ENCODE data around the gene GFOD2. TPM values are rescaled to one million over a fixed set of nuclear protein-coding genes. Genes with fewer than 3 reads are reported as not detected.
"Not testable (repeated sequence)": the region's sequence is repeated elsewhere in the genome, so short reads cannot be mapped to it uniquely, and the experiment has no call there.

Gene GFOD2, protein sequence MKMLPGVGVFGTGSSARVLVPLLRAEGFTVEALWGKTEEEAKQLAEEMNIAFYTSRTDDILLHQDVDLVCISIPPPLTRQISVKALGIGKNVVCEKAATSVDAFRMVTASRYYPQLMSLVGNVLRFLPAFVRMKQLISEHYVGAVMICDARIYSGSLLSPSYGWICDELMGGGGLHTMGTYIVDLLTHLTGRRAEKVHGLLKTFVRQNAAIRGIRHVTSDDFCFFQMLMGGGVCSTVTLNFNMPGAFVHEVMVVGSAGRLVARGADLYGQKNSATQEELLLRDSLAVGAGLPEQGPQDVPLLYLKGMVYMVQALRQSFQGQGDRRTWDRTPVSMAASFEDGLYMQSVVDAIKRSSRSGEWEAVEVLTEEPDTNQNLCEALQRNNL
- total RNA-seq, result 10.7 TPM
- long read RNA-seq, full-length matches to known transcripts, result 10 of 16 reads
- long read RNA-seq, partial matches to known transcripts, result 0 of 16 reads
- long read RNA-seq, other reads (novel, unspliced or antisense), result 6 of 16 reads

DNA sequence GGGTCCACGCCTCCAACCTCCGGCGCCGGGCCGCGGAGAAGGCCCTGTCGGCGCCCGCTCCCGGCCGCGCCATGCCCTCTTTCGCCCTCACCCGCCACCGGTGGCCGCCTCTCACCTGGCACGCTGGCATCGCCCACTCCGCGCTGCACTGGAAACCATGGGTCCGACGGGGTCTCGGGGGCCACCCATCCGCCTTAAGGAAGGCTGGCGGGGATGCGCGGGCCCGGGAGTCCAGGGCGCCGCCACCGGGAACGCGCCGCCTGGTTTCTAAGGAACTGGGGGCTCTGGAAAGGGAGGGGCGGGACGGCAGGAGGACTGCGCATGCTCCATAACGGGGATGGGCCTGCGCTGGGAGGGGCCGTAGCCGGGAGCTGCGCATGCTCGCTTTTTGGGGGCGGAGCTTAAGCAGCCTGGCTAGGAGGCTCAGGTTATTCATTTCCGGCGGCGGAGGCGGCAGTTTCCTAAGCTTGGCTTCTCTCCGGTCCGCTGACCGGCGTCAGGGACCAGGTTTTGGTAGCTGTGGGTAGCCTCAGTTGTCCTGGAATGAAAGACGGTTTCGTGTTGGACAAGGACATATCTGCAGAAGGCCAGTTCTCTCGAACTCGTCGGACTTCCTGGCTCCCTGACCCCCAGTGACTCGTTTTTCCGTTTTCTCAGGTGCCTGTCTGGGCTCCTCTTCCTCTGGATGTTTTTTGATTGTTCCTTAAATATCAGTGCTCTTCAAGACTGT lies at the start of gene GFOD2:
TSS of gene GFOD2 (minus strand) at position 269 of the 730 bp plus-strand sequence. CDS start 33,601 bp downstream, outside the sequence.
- DNase-seq (ENCODE audit: low spot score), result peak; percentile 99
- intact Hi-C loops (cut with DNase I), result loop anchor here (5.0 kb wide), 1 partner anchor 47 kb away; no protein-coding TSS in a partner anchor

DNA sequence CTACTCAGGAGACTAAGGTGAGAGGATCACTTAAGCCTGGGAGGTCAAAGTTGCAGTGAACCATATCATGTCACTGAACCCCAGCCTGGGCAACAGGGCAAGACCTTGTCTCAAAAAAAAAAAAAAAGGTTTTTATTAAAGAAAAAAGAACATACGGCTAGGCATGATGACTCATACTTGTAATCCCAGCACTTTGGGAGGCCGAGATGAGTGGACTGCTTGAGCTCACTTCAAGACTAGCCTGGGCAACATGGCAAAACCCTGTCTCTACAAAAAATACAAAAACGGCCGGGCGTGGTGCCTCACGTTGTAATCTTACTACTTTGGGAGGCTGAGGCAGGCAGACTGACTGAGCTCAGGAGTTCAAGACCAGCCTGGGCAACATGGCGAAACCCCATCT lies 48.8 kb upstream of the GFOD2 start:
- DNase-seq (ENCODE audit: low spot score), result no peak
- intact Hi-C loops (cut with DNase I), result no loop called here

DNA sequence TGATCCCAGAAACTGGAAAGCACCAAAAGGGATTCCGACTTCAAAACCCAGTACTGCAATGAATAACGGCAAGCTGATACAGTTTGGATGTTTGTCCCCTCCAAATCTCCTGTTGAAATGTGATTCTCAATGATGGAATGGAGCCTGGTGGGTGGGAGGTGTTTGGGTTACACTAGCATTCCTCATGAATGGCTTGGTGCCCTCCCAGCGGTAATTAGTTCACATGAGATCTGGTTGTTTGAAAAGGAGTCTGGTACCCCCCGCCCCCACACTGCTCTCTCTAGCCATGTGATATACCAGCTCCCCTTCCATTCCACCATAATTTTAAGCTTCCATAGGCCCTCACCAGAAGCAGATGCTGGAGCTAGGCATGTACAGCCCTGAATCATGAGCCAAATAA lies 47.2 kb upstream of the GFOD2 start:
- intact Hi-C loops (cut with DNase I), result no loop called here

DNA sequence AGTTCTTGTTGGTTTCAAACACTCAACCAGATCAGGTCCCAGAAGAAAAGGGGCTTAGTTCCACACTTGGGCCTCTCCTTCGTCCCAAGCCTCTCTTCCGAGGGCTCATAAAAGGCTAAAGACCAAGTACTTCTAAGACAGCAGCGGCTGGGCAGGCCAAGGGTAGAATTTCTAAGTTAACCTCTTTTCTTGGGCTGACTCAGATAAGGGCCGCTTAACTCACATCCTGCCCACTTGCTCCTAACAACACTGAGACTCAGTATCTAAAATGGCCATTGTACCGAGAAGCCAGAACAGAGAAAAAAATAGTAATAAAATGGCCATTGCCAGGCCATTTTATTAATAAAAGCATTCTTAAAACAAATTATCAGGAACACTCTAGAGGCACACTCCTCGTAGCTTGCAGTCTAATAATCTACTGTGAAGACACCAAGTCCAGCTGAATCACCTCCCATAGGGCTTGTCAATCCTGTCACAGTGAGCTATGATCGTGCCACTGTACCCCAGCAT lies 45.1 kb upstream of the GFOD2 start:
- intact Hi-C loops (cut with DNase I), result no loop called here
- DNase-seq (ENCODE audit: low spot score), result no peak

More for the DNA sequence above, 47.2 kb upstream of the GFOD2 start:
- DNase-seq (ENCODE audit: low spot score), result no peak

DNA sequence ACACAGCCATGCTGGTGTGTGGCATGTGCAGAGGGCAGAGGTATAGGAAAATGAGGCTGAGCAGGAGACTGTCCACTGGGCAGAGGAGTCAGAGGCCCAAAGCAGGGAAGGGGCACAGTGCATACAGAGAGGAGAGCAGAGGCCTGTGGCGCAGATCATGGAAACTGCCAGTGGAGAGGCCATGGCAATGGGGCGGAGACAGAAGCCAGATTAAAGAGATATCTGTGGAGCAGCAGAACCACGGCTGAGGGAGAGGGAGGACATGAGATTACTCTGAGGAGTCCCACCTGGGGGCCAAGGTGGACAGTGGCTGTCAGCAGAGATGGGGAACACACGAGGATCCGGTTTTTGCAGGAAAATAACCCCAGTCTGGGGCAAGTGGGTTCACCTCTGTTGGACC lies 44.0 kb upstream of the GFOD2 start:
- intact Hi-C loops (cut with DNase I), result no loop called here
- DNase-seq (ENCODE audit: low spot score), result no peak

DNA sequence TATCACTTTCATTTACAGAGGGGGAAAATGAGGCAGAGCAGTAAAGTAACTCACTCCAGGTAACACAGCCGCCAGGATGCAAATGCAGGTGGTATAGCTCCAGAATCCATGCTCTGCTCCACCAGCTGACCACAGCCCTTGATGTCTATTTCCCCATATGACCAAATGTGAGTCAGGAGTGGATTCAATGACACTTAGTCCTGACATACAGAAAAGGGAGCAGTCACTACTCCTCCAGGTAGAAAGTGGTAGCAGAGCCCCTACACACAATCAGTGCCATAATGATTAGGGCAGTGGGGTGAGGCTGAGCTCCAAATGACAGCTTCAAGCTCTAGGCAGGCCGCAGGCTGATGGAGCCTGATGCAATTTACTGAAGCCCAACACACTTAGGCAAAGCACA lies 43.3 kb upstream of the GFOD2 start:
- intact Hi-C loops (cut with DNase I), result no loop called here
- no peak for DNase-seq (ENCODE audit: low spot score)

DNA sequence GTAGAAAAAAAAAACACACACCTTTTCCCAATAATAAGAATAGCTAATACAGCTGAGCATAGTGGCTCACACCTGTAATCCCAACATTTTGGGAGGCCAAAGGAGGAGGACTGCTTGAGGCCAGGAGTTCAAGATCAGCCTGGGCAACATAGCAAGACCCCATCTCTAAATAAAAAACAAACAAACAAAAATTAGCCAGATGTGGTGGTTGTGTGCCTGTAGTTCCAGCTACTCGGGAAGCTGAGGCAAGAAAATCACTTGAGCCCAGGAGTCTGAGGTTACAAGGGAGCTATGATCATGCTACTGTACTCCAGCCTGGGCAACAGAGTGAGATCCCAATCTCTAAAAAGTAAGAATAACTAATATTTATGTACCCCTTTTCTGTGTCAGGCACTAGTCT lies 42.8 kb upstream of the GFOD2 start:
- intact Hi-C loops (cut with DNase I), result no loop called here
- DNase-seq (ENCODE audit: low spot score), result no peak

DNA sequence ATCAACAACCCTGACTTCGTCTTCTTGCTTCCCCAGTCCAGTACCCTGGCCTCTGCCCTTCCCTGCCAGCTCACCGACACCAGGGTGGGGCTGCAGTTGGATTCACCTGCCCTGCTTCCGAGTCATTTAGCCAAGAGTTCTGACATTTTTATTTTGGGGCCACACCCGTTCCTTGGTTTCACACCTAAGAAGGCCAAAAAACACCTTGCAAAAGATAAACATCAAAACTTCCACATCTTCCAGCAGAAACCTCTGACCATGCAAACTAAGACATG lies 41.8 kb upstream of the GFOD2 start:
- no peak for DNase-seq (ENCODE audit: low spot score)
- intact Hi-C loops (cut with DNase I), result no loop called here

DNA sequence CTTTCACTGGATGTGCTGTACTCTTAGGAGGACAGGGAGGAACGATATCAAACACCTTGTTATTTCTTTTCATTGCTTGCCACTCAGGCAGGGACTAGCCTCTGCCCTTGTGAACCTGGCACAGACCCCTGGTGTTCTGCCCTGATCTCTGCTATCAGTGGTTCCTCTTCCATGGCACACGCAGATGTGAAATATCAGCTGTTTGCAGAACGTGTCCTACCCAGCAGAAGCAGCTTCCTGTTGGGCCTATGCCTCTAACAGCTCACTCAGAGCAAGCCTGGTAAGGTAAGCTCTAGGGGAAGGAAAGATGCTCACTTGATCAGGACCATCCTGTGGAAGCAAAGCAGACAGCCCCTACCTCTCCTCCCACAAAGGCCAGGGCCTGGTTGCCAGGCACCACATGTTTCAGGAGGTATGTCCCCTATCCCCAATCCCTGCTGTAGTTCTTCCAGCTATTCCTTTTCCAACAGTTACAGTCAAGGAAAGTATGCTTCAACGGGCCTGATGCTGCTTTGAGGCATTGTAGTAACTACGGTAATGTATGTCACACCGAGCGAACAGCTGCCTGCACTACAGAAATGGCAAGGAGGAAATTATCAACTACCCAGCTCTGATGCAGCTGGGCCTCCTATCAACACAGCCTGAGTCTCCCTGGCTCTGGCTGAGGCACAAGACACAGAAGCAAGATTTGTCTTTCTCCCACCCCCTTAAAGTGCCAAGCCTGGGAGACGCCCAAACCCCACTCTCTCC lies 41.3 kb upstream of the GFOD2 start:
- no peak for DNase-seq (ENCODE audit: low spot score)
- intact Hi-C loops (cut with DNase I), result no loop called here

DNA sequence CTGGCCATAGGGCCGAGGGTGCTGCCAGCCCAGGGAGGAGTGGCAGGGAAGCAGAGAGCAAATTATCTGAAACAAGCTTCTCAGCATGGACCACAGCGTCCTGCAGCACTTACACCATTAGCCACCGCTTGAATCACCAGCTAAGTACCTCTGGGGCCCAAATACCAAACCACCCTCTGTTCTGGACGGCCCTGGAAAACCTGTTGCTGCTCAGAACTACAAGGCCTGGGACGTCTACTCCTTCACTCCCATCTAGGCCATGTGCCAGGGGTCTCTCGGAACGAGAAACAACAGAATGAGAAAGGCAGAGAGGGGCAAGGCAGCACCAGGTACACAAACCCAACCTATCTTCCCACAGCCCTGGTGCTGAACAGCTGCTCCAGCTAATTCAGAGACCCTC lies 39.9 kb upstream of the GFOD2 start:
- intact Hi-C loops (cut with DNase I), result no loop called here
- no peak for DNase-seq (ENCODE audit: low spot score)

DNA sequence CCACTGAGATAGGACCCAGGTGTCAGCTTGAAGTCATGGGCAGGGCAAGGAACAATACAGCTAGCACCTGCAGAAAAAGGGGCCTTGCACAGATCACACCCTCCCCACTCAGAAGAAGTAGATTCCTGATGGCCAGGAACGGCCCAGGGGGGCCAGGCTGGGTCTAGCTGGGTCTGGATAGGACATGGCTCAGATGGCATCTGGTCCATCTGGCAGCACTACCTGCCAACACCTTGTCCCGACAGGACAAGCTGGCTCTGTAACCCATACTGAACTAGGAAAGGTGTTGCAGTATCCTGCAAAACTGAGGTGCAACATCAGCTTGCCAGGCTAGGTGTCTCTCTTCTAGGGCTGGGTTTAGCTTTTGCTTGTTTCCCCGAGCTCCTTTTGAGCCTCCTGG lies 38.9 kb upstream of the GFOD2 start:
- no peak for DNase-seq (ENCODE audit: low spot score)
- intact Hi-C loops (cut with DNase I), result no loop called here

DNA sequence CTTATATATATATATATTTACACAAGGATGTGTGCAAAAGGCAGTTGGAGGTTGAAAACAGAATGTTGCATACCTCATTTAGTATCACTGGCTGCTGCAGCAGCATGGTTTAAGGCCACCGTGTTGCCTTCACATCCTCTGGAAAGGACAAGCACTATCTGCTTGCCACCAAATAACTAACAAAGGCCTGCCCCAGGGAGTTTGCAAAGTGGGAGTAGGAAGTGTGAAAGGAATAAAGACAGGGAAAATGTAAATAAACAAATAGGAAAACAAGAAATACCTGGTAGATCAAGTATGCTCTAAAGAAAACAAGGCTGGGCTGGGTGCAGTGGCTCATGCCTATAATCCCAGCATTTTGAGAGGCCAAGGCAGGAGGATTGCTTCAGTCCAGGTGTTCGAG lies 33.5 kb upstream of the GFOD2 start:
- DNase-seq (ENCODE audit: low spot score), result no peak
- intact Hi-C loops (cut with DNase I), result no loop called here

DNA sequence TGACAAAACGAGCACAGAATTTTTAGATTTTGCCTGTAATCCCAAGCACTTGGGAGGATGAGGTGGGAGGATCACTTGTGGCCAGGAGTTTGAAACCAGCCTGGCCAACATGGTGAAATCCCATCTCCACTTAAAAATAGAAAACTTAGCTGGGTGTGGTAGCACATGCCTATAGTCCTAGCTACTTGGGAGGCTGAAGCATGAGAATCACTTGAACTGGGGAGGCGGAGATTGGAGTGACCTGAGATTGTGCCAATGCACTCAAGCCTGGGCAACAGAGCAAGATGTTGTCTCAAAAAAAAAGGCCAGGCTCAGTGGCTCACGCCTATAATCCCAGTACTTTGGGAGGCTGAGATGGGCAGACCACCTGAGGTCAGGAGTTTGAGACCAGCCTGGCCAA lies 32.2 kb upstream of the GFOD2 start:
- intact Hi-C loops (cut with DNase I); DNase-seq (ENCODE audit: low spot score): not testable (repeated sequence)

DNA sequence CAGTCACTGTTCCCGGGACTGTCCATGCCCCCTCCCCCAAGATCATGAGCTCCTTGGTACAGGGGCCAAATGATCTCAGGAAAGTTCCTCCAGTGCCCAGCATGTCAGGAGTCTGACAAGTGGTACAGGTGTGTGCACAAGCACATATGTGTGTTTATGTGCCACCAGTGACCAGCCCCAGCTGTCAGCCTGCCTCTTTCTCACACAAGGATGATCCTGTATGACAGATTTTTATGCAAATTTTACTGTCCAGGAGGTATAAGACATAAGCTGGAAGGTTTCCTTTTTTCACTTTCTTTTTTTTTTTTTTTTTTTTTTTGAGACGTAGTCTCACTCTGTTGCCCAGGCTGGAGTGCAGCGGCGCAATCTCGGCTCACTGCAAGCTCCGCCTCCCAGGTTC lies 31.4 kb upstream of the GFOD2 start:
- intact Hi-C loops (cut with DNase I), result no loop called here
- DNase-seq (ENCODE audit: low spot score), result no peak

DNA sequence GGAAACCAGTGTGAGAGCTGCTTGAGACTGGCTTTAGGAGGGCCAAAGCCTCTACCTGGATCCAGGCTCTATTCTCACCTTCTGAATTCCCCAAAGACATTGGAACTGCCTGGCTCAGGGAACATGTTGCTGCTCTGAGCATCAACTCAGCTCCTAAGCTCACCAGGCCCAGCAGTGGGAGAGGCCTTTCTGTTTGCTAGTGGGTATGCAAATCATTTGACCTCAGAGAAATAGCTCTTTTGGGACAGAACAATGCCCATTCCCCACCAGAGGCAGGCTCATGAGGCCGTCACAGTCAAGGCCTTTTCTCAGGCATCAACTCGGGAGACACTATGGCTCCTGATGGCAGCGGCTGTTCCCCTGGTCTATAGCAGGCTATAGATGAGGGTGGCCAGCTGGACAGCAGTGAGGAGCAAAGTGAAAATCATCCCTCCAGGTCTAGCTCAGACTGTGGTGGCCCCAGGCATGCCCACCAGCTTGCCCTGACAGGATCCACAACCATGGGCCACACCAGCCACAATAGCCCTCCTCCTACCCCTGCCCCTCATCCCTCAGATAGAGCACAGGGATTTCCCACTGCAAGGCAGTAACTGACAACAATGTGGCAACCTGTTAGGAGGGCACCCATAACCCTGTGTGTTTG lies 30.4 kb upstream of the GFOD2 start:
- intact Hi-C loops (cut with DNase I), result no loop called here
- no peak for DNase-seq (ENCODE audit: low spot score)

DNA sequence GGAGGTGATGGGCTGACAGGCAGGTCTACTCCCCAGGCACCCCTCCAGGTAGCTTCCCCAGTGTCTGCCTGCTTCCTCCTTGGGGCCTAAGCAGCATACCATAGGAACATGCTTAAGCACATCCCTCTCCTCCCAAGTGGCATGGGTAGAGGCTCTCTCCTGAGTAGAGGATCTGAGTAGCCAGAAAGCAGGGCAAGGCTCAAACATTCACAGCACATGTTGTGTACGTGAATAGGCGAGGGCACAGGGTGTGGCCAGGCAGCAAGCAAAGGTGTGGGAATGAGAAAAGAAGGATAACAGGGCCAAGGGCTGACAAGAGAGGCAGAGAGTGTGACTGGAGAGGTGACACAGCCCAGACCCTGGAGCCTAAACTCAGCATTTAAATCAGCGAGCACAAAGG lies 29.7 kb upstream of the GFOD2 start:
- DNase-seq (ENCODE audit: low spot score), result no peak
- intact Hi-C loops (cut with DNase I), result no loop called here

DNA sequence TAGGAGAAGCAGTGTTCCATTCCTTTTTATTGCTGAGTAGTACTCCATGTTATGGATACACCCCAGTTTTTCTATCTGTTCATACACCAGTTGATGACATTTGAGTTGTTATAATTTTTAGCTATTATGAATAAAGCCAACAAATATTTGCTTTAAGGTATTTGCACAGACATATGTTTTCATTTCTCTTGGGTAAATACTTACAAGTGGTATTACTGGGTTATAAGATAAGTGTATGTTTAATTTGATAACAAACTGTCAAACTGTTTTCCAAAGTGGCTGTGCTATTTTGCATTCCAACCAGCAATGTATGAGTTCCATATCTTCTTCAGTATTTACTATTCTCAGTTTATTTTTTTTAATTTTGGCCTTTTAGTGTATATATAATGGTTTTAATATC lies 27.7 kb upstream of the GFOD2 start:
- intact Hi-C loops (cut with DNase I), result no loop called here
- DNase-seq (ENCODE audit: low spot score), result no peak

DNA sequence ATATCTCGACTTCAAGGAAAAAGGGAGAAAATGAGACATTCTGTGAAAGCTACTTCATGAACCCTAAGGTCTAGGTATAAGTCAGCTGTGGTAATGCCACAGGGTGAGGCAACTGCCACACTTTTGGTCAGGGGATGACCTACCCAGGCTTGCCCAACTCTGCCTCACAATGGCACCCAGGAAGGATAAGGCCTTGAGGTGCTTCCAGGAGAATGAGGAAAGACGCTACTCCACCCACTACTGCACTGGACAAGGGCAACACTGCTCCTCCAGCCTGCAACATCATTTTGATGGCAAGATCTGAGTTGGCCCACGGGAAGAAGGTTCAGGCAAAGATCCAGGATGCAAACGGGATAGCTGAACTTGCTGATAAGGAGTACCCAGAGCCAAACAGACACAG lies 22.0 kb upstream of the GFOD2 start:
- no peak for DNase-seq (ENCODE audit: low spot score)
- intact Hi-C loops (cut with DNase I), result no loop called here

DNA sequence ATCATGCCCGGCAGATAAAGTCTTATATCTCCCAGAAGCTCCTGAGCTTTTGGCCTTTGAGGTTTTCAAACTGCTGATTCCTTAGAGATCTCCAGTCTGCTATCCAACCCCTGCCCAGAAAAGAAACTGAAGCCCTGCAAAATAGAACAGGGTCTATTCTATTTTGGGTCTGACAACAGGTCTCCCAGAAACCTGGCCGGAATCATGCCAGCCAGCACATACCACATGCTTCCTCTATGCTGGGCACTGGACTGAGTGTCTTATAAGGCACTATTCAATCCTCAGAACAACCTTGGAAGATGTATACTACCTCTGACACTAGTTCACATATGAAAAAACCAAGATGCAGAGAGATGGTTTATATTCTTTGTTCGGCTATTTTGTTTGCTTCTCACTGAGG lies 21.3 kb upstream of the GFOD2 start:
- intact Hi-C loops (cut with DNase I), result no loop called here
- DNase-seq (ENCODE audit: low spot score), result no peak

DNA sequence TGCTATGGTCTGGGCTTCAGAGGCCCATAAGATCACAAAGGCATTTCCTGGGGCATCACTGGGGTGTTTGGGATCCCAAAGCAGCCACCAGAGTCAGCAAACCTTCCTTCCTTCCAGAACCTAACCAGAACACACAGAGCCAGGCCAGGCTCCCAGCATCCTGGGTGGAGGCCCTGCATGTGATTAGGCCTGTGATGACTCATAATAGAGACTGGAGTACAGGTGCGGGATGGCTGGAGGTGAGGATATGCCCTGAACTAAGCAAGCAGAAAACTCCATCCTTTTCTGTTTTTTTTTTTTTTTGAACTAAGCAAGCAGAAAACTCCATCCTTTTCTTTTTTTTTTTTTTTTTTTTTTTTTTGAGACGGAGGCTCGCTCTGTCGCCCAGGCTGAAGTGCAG lies 17.7 kb upstream of the GFOD2 start:
- DNase-seq (ENCODE audit: low spot score), result no peak
- intact Hi-C loops (cut with DNase I), result no loop called here
